Natural killer cell treated with Interleukin-12 subunit alpha and Interleukin-12 subunit beta and Interleukin-15 and Interleukin-18, amount 100 ng/mL, for 72 hours (primary cell): Measurements from ENCODE around the gene SLC4A5. TPM values are rescaled to one million over a fixed set of nuclear protein-coding genes. Genes with fewer than 3 reads are reported as not detected.
"Not testable (repeated sequence)": the region's sequence is repeated elsewhere in the genome, so short reads cannot be mapped to it uniquely, and the experiment has no call there.

Experiments used
- ATAC-seq, 2 donors: fragments of 150-1000 bp; cut with Tn5 transposase in 1 of 2; sonication (Bioruptor Pico), chemical (Tn5 transposase) in 1 of 2; 2 replicates each; pipeline ENCODE4 v1.10.0; 2021
- DNase-seq: peaks from one replicate; pipeline ENCODE4 v3.0.0; 2022; ENCODE audit warnings: low spot score
- H3K27ac Mint-ChIP-seq, 2 donors: 1 replicate in 1 of 2; 2 replicates in 1 of 2; pipeline ENCODE4 v1.8.0; 2022; ENCODE audit warnings: mixed read lengths in 2 of 2, mild to moderate bottlenecking in 1 of 2, moderate library complexity in 1 of 2
- H3K27me3 Mint-ChIP-seq, 2 donors: 1 replicate in 1 of 2; 2 replicates in 1 of 2; pipeline ENCODE4 v1.8.0; 2022; ENCODE audit warnings: mixed read lengths in 2 of 2
- H3K36me3 Mint-ChIP-seq: one replicate; pipeline ENCODE4 v1.8.0; 2022; ENCODE audit warnings: mixed read lengths
- H3K4me1 Mint-ChIP-seq, 2 donors: 1 replicate in 1 of 2; 2 replicates in 1 of 2; pipeline ENCODE4 v1.8.0; 2022; ENCODE audit warnings: low read depth in 2 of 2, mixed read lengths in 2 of 2, mild to moderate bottlenecking in 1 of 2
- H3K4me3 Mint-ChIP-seq: one replicate; pipeline ENCODE4 v1.8.0; 2022; ENCODE audit warnings: mixed read lengths
- H3K9me3 Mint-ChIP-seq: 2 replicates; pipeline ENCODE4 v1.8.0; 2022; ENCODE audit warnings: mixed read lengths
- total RNA-seq, 2 donors: library from RNA; stranded (reverse); gene quantifications; one replicate each; pipeline ENCODE4 v1.2.3, GENCODE V29; 2022

SLC4A5 gene
- total RNA-seq, 2 donors from 2014 or later: 1.2 to 3.2 TPM

DNA sequence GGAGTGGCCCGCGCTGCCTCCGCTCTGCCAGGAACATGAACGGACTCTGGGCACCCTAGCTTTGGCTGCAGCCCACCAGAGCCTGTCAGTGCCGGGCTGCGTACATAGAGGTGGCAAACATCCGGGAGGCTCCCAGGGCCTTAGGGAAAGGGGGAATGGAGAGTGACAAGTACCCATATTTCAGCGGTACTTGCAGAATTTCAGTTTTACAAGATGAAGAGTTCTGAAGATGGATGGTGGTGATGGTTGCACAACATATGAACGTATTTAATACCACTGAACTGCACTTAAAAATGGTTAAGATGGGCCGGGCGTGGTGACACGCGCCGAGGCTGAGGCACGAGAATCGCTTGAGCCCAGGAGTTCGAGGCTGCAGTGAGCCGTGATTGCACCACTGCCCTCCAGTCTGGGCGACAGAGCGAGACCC is 143.9 kb downstream of the SLC4A5 start:
- peak overlapping the region; percentile 98 to 100 for H3K27ac Mint-ChIP-seq
- ATAC-seq (no peak), DNase-seq (no peak)
- H3K4me3 Mint-ChIP-seq: peak overlapping the region; percentile 99
- H3K4me1 Mint-ChIP-seq: peaks cover 49% of the 10 kb centered on the region in 2 donors
- H3K27me3 Mint-ChIP-seq: no peaks in the 10 kb centered on the region
- H3K9me3 Mint-ChIP-seq: no peaks in the 10 kb centered on the region
- H3K36me3 Mint-ChIP-seq: peaks cover 35% of the 10 kb centered on the region

- ATAC-seq: peak; percentile 95 to 96
- peaks cover 34% of the 10 kb centered on the region for H3K36me3 Mint-ChIP-seq
- H3K27ac Mint-ChIP-seq: peak within 1 kb of the TSS; percentile 98 to 100
These were observed 144.5 kb downstream of the SLC4A5 start, which contains the start of gene MTHFD2 for GRCh38 chr2:74198461-74199274. Gene MTHFD2, plus strand, starts transcription at chr2:74198615. Its CDS starts 27 bp downstream, at chr2:74198642.

DNA sequence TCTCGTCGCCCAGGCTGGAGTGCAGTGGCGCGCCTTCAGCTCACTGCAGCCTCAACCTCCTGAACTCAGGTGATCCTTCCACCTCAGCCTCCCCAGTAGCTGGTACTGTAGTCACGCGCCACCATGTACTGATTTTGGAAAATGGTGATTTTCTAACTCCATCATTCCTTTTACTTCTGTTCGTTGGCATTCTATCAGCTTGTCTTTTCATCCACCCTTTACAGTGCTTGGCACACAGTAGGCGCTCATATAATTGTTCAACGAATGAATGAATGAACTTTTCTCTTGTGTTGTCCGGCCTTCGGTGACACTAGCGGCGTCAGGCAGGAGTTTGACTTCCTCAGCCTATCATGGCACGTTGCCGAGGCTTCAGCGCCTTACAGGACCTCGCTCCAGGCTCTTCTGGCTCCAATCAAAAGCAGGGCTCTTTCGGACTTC is 145.2 kb downstream of the SLC4A5 start:
- H3K27ac Mint-ChIP-seq: peak overlapping the region; percentile 98 to 100
- H3K4me3 Mint-ChIP-seq: peak overlapping the region; percentile 99
- peaks cover 39 to 40% of the 10 kb centered on the region in 2 donors for H3K4me1 Mint-ChIP-seq
- no peak for ATAC-seq
- DNase-seq: no peak
- H3K36me3 Mint-ChIP-seq: peaks cover 34% of the 10 kb centered on the region
- no peaks in the 10 kb centered on the region for H3K9me3 Mint-ChIP-seq
- no peaks in the 10 kb centered on the region for H3K27me3 Mint-ChIP-seq

More at GRCh38 chr2:74198461-74199274, 144.5 kb downstream of the SLC4A5 start, which contains the start of gene MTHFD2:
- peak; percentile 98 for DNase-seq
- H3K4me3 Mint-ChIP-seq: peak within 1 kb of the TSS; percentile 99
- no peaks in the 10 kb centered on the region for H3K9me3 Mint-ChIP-seq
- H3K27me3 Mint-ChIP-seq: no peaks in the 10 kb centered on the region
- peaks cover 43 to 44% of the 10 kb centered on the region in 2 donors for H3K4me1 Mint-ChIP-seq

DNA sequence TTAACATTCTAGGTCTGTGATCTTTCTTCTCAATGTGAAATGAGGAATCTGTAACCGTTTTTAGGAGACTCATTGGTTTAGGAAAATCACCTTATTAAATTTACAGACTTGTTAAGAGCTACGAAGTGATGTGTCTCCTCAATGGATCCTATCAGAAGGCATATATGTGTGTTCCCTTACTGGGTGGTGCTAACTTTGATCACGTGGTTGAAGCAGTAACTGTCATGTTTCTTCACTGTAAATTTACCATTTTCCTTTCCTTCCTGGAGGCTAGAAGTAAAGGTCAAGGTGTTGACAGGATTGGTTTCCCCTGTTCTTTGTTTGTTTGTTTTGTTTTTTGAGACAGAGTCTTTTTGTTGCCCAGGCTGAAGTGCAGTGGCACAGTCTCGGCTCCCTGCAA is 146.2 kb downstream of the SLC4A5 start:
- Mint-ChIP-seq H3K9me3 (no peaks in the 10 kb centered on the region), H3K4me1 (peaks cover 39 to 40% of the 10 kb centered on the region in 2 donors), H3K36me3 (peaks cover 34% of the 10 kb centered on the region), H3K27ac (peak overlapping the region in 1 of 2 donors; percentile 100), H3K4me3 (peak overlapping the region; percentile 22), H3K27me3 (no peaks in the 10 kb centered on the region)
- no peak for ATAC-seq
- no peak for DNase-seq

GRCh38 chr2:74194799-74195198 is 148.4 kb downstream of the SLC4A5 start:
- Mint-ChIP-seq H3K4me3 (no peak overlapping the region), H3K36me3 (peaks cover 12% of the 10 kb centered on the region), H3K4me1 (peaks cover 22 to 26% of the 10 kb centered on the region in 2 donors), H3K27me3 (peaks cover 0 to 3% of the 10 kb centered on the region in 2 donors), H3K9me3 (no peaks in the 10 kb centered on the region), H3K27ac (no peak overlapping the region)
- no peak for ATAC-seq
- DNase-seq: no peak

- Mint-ChIP-seq H3K27me3 (peaks cover 0 to 3% of the 10 kb centered on the region in 2 donors), H3K27ac (peak overlapping the region in 1 of 2 donors; percentile 62), H3K36me3 (no peaks in the 10 kb centered on the region), H3K4me1 (peaks cover 18 to 23% of the 10 kb centered on the region in 2 donors), H3K4me3 (no peak overlapping the region), H3K9me3 (no peaks in the 10 kb centered on the region)
- no peak for DNase-seq
- ATAC-seq: no peak
These were observed 151.4 kb downstream of the SLC4A5 start for GRCh38 chr2:74191596-74192380.

DNA sequence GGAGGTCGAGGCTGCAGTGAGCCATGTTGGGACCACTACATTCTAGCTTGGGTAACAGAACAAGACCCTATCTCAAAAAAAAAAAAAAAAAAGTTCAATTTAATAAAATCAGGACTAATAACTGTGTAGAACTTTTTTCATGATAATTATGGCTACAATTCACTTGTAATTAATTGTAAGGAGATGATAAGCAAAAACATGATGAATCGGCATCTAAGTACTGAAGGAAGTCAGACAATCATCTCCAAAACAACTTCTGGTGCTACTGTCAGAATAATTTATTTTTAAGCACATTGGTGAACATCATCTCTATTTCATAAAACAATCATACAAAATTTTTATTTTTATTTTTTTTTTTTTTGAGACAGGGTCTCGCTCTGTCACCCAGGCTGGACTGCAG is 154.5 kb downstream of the SLC4A5 start:
- Mint-ChIP-seq H3K9me3 (no peaks in the 10 kb centered on the region), H3K4me1 (peaks cover 41 to 49% of the 10 kb centered on the region in 2 donors), H3K4me3 (no peak overlapping the region), H3K27me3 (peaks cover 0 to 3% of the 10 kb centered on the region in 2 donors), H3K27ac (peak overlapping the region in 1 of 2 donors; percentile 92), H3K36me3 (peaks cover 5% of the 10 kb centered on the region)
- ATAC-seq: no peak
- DNase-seq: no peak

DNA sequence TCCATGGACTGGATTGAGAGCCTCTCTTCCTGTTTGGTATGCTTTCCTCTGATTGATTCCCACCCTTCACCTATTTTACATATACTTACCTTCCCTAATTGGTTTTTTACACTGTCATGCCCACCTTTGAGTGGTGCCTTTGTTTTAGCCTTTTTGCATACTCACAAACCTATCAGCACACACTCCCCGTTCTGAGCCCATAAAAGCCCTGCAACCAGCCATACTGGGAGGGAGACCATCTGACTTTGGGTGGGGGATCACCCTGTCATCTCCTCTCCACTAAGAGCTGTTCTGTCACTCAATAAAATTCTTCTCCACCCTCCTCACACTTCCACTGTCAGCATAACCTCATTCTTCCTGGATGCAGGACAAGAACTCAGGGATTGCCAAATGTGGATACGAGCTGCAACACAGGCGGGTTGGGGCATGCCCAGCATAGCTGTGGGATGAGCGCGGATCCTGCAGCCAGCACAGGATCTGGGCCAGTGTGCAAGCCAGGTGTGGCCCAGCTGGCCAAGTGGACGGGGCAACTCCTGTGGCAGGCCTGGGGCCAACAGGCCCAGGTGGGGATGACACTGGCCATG is 155.1 kb downstream of the SLC4A5 start:
- H3K9me3 Mint-ChIP-seq: no peaks in the 10 kb centered on the region
- peak overlapping the region; percentile 90 to 92 for H3K27ac Mint-ChIP-seq
- ATAC-seq: no peak
- DNase-seq: no peak
- H3K4me3 Mint-ChIP-seq: peak overlapping the region; percentile 15
- peaks cover 0 to 3% of the 10 kb centered on the region in 2 donors for H3K27me3 Mint-ChIP-seq
- peaks cover 5% of the 10 kb centered on the region for H3K36me3 Mint-ChIP-seq
- peaks cover 43 to 51% of the 10 kb centered on the region in 2 donors for H3K4me1 Mint-ChIP-seq

- H3K27ac Mint-ChIP-seq: peak overlapping the region; percentile 90 to 92
- not testable (repeated sequence) for ATAC-seq, DNase-seq, H3K9me3 Mint-ChIP-seq, H3K36me3 Mint-ChIP-seq, H3K27me3 Mint-ChIP-seq
- peak overlapping the region; percentile 63 for H3K4me3 Mint-ChIP-seq
- peaks cover 46 to 55% of the 10 kb centered on the region in 2 donors for H3K4me1 Mint-ChIP-seq
These were observed 156.5 kb downstream of the SLC4A5 start for GRCh38 chr2:74186706-74187105.

GRCh38 chr2:74186038-74186437 is 157.2 kb downstream of the SLC4A5 start:
- peaks cover 0 to 1% of the 10 kb centered on the region in 2 donors for H3K27me3 Mint-ChIP-seq
- ATAC-seq (peak; percentile 99), DNase-seq (peak; percentile 91)
- peaks cover 5% of the 10 kb centered on the region for H3K36me3 Mint-ChIP-seq
- H3K4me3 Mint-ChIP-seq: peak overlapping the region; percentile 63
- H3K27ac Mint-ChIP-seq: peak overlapping the region; percentile 90 to 92
- H3K9me3 Mint-ChIP-seq: no peaks in the 10 kb centered on the region
- H3K4me1 Mint-ChIP-seq: peaks cover 47 to 55% of the 10 kb centered on the region in 2 donors

DNA sequence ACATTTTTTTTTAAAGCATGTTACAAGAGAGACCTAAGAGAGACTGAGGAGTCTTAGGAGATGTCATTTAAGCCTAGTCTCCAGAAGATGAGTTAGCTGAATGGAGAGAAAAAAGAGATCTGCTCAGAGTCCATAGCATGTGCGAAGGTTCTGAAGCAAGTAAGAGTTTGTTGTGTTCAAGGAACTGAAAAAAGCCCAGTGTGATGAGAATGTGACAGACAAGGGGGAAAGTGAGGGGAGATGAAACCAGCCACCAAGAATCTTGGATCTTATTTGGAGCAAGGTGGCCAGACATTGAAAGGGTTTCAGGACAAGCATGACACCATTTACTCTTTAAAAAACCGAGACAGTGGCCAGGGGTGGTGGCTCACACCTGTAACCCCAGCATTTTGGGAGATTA is 159.3 kb downstream of the SLC4A5 start:
- DNase-seq: no peak
- Mint-ChIP-seq H3K4me3 (peak overlapping the region; percentile 42), H3K27ac (peak overlapping the region; percentile 90 to 92), H3K9me3 (no peaks in the 10 kb centered on the region), H3K4me1 (peaks cover 44 to 45% of the 10 kb centered on the region in 2 donors), H3K36me3 (peaks cover 5% of the 10 kb centered on the region), H3K27me3 (no peaks in the 10 kb centered on the region)
- ATAC-seq: no peak

GRCh38 chr2:74181739-74182138 is 161.5 kb downstream of the SLC4A5 start:
- ATAC-seq: no peak
- no peaks in the 10 kb centered on the region for H3K9me3 Mint-ChIP-seq
- no peak for DNase-seq
- peaks cover 39 to 41% of the 10 kb centered on the region in 2 donors for H3K4me1 Mint-ChIP-seq
- H3K27ac Mint-ChIP-seq: peak overlapping the region; percentile 69 to 92
- no peaks in the 10 kb centered on the region for H3K27me3 Mint-ChIP-seq
- peak overlapping the region; percentile 57 for H3K4me3 Mint-ChIP-seq
- peaks cover 12% of the 10 kb centered on the region for H3K36me3 Mint-ChIP-seq
